ENCODE data around the gene RBBP9.
A peak's percentile ranks its signal among the peaks of the same experiment; 100 is the strongest.
"Not testable (repeated sequence)": the region's sequence is repeated elsewhere in the genome, so short reads cannot be mapped to it uniquely, and the experiment has no call there.

Gene RBBP9

GRCh38 chr20:18504479-18505060 is 7.5 kb upstream of the RBBP9 start:
- no peak for DNase-seq

GRCh38 chr20:18501672-18502071 is 4.6 kb upstream of the RBBP9 start:
- DNase-seq = not testable (repeated sequence)

- DNase-seq = no peak
These were observed 578 bp upstream of the RBBP9 start for GRCh38 chr20:18497603-18498002.

- no peak for DNase-seq
These were observed 983 bp downstream of the RBBP9 start for GRCh38 chr20:18496042-18496441.

GRCh38 chr20:18488301-18488700 is 8.7 kb downstream of the RBBP9 start:
- no peak for DNase-seq

- no peak for DNase-seq
These were observed 15.4 kb downstream of the RBBP9 start for GRCh38 chr20:18481596-18481995.

- DNase-seq = no peak
These were observed 19.2 kb downstream of the RBBP9 start for GRCh38 chr20:18477821-18478220.

- DNase-seq = no peak
These were observed 19.8 kb downstream of the RBBP9 start for GRCh38 chr20:18477218-18477617.

GRCh38 chr20:18466894-18467730 is 29.9 kb downstream of the RBBP9 start, which contains the start of the genes DZANK1 and POLR3F:
Gene DZANK1 (minus strand): TSS chr20:18467030. CDS start chr20:18465358, 1,672 bp downstream.
Gene POLR3F (plus strand): TSS chr20:18467390. CDS start chr20:18467507, 117 bp downstream.
- peak; percentile 94 to 95 for DNase-seq

- no peak for DNase-seq
These were observed 30.5 kb downstream of the RBBP9 start for GRCh38 chr20:18466574-18466893.

GRCh38 chr20:18465536-18466200 is 31.4 kb downstream of the RBBP9 start:
- DNase-seq = no peak

GRCh38 chr20:18456600-18456999 is 40.4 kb downstream of the RBBP9 start:
- DNase-seq = no peak

GRCh38 chr20:18443886-18444285 is 53.1 kb downstream of the RBBP9 start:
- no peak for DNase-seq

- no peak for DNase-seq
These were observed 56.6 kb downstream of the RBBP9 start for GRCh38 chr20:18440403-18440802.

- DNase-seq = no peak
These were observed 60.2 kb downstream of the RBBP9 start for GRCh38 chr20:18436847-18437246.

Measured in activated CD4-positive, alpha-beta T cell treated with anti-CD3 and anti-CD28 coated beads, Interleukin-2, amount 50 U/mL, for 48 hours (primary cell).